ENCODE data around the gene CATSPER1. TPM values are rescaled to one million over a fixed set of nuclear protein-coding genes. Genes with fewer than 3 reads are reported as not detected.

CATSPER1 gene
- total and polyA plus RNA-seq, 2 of the 13 experiments (the other 11 are each of a cell fraction or from before 2014, with no cell fraction given), result 0.17 TPM; not detected in 1

- TF ChIP-seq ZMYM3 (CRISPR knock-in tag; IDR thresholded peaks at IDR 0.05) (no peak), YEATS2 (CRISPR knock-in tag; IDR thresholded peaks at IDR 0.05; ENCODE audit: borderline replicate concordance) (no peak), PHF5A (CRISPR knock-in tag; IDR thresholded peaks at IDR 0.05; ENCODE audit: low read depth, unreplicated experiment) (no peak), RBM22 (optimal IDR thresholded peaks at IDR 0.05; ENCODE audit: low read length) (peak; percentile 76), E2F2 (CRISPR knock-in tag; IDR thresholded peaks at IDR 0.05; ENCODE audit: borderline replicate concordance) (no peak), ZNF510 (CRISPR knock-in tag; IDR thresholded peaks at IDR 0.05; ENCODE audit: low read depth) (no peak), RERE (CRISPR knock-in tag; IDR thresholded peaks at IDR 0.05; ENCODE audit: low read depth) (no peak), ZNF33B (CRISPR knock-in tag; IDR thresholded peaks at IDR 0.05) (no peak), MXD3 (CRISPR knock-in tag; IDR thresholded peaks at IDR 0.05) (peak; percentile 62), ZNF678 (CRISPR knock-in tag; IDR thresholded peaks at IDR 0.05) (no peak), TAF15 (IDR thresholded peaks at IDR 0.05; ENCODE audit: low read depth, low read length, poor library complexity, severe bottlenecking) (peak; percentile 67), YY1 (IDR thresholded peaks at IDR 0.05; ENCODE audit: insufficient read depth, insufficient replicate concordance, low read depth, low read length) (peak; percentile 52), ZNF142 (CRISPR knock-in tag; IDR thresholded peaks at IDR 0.05) (0 out of 2 replicates have a peak, but pooled peaks have one; percentile 39), KMT2A (CRISPR knock-in tag; IDR thresholded peaks at IDR 0.05) (no peak), GABPB1 (CRISPR knock-in tag; IDR thresholded peaks at IDR 0.05) (peak; percentile 78; the same call in 1 of the 2 replicates)
Measured at GRCh38 chr11:66069715-66070603, 43.7 kb upstream of the CATSPER1 start, which contains the start of gene PACS1 (continued).
